DMS 273 treated with DMSO at 0.1 percent for 48 hours (cell line): ENCODE measurements around the gene ETFA.
"Not testable (repeated sequence)": the region's sequence is repeated elsewhere in the genome, so short reads cannot be mapped to it uniquely, and the experiment has no call there.

Experiments used
- DNase-seq: peaks from one replicate; lab custom pipeline; 2025; lab: John Stamatoyannopoulos, UW

Gene ETFA

DNA sequence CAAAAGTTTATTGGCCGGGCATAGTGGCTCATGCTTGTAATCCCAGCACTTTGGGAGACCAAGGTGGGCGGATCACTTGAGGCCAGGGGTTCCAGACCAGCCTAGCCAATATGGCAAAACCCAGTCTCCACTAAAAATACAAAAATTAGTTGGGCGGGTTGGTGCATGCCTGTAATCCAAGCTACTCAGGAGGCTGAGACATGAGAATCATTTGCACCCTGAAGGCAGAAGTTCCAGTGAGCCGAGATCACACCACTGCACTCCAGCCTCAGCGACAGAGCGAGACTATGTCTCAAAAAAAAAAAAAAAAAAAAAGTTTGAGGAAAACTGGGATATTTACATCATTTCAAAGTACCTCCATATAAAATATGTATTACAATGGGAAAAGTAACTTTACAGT is 40.4 kb downstream of the ETFA start:
- no peak for DNase-seq

GRCh38 chr15:76267077-76267476 is 44.2 kb downstream of the ETFA start:
- DNase-seq, result no peak

DNA sequence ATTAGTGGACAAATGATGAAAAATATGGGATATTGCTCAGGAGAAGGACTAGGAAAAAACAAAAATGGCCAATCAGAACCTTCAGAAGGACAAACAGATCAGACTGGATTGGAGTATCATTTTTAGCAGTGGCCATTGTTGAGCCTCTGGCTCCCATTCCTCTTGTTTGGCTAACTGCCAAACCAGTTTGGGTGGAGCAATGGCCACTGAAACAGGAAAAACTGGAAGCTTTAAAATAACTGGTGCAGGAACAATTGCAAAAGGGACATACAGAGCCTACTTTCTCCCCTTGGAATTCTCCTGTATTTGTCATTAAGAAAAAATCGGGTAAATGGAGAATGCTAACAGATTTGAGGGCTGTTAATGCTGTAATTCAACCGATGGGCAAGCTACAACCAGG is 45.5 kb downstream of the ETFA start:
- DNase-seq, result not testable (repeated sequence)

DNA sequence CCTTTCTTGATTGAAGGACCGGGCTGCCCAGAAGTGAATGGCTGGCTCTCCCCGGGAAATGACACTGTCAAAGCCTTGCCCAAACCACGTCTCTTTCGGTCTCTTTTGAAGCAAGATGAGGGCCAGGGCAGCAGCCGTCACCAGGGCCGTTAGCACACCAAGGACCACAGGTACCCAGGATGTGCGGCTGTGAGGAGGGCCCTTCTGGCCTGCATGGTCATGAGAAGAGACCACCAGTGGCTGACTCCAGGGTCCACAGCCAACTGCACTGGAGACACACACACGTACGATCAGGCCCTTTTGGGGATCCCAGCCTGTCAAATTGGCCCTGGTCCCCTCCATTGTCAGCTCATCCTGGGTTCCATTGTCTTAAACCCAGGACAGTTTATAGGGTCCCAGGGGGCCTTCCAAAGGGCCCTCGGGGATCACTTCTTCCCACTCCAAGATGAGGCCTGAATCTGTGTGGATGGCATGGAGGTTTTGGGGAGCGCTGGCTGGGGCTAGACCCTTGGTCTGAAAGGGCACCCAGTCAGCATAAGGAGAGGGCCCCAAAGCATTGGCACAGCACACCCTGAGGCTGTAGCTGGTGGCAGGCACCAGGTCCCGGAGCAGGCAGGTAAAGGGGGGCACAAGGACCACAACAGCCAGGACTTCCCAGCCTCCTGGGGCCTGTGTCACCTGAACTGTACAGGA is 50.9 kb downstream of the ETFA start:
- no peak for DNase-seq

DNA sequence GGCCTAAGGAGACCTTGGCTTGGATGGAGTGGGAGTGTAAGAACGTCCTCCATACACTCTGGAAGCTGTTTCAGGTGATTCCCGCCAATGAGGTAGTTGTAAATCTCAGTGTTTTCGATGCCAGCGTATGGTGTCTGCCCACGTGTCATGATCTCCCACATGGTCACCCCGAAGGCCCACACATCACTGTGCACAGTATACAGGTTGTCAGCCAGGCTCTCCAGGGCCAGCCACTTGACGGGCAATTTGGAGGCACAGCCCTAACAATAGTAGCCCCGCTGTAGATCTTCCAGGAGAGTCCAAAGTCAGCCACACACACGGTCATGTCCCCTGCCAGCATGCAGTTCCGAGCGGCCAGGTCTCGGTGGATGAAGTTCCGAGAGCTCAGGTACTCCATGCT is 51.9 kb downstream of the ETFA start:
- no peak for DNase-seq

DNA sequence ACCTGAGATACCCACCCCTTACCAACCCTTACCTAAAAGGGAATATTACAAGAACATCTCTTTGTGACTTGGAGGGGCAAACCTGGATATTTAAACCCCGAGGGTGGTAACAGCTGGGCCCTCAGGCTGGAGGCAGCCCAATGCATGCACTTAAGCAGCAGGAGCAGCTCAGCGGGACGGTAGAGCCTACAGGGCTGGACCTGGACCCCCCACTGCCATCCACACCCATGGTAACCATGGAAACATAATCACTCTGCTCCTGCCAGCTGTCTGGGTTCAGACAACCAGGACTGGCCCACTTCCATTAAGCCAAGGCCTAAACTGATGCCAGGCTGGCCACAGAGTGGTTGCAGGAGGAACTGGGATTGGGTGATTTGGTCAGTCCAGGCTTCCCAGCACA is 52.8 kb downstream of the ETFA start:
- peak; percentile 78 for DNase-seq

DNA sequence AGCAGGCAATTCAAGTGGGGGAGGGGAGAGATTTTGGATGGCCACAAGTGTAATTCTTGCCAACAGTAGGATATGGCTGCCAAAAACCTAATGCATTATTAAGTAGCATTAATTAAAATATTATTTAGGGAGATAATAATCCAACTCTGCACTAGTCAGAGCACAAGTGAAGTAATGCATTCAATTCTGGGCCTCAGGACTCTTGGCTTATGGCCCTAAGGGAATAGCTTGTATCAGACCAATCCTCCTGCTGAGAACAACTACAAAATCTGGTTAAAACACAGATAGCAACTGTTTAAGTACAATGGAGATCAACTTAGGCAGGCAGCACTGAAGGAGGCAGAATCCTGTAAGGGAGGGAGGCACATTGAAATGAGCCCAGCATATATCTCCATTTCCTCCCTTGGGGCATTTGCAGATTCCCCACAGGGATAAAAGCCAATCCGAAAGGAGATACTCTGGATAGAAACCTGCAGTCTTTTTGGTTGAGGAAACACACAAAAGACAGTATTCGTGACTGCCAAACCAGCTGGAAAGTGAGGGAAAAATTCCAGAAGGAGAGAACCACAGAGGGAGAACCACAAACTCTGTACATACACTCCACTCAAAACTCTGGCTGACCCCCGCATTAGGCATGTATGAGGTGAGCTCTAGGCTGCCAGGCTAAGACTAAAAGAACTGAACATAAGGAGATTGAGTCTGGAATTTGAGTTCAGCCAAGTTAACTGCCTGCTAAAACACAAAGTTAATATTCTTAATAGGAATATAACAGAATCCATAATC is 57.4 kb downstream of the ETFA start:
- peak; percentile 8 for DNase-seq

DNA sequence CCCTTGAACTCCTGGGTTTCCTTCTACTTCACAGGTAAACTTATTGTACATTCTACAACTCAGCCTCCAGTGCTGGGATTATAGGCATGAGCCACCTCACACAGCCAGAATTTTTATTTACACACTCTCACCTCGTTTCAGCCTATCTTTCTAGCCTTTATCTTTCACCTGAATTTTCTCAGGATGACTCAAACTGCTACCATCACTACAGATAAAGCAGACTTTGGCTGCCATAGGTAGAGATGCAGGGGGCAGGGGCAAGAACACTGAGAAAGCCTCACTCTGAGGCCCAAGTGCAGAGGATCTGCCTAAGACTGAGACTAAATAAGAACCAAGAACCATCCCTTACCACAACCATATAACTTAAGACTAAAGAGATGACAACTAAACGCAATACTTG is 59.0 kb downstream of the ETFA start:
- no peak for DNase-seq

GRCh38 chr15:76251717-76252116 is 59.6 kb downstream of the ETFA start:
- DNase-seq, result no peak

GRCh38 chr15:76245072-76245610 is 66.1 kb downstream of the ETFA start:
- no peak for DNase-seq

- peak; percentile 9 for DNase-seq
Observed at GRCh38 chr15:76239786-76240185, 71.5 kb downstream of the ETFA start.

DNA sequence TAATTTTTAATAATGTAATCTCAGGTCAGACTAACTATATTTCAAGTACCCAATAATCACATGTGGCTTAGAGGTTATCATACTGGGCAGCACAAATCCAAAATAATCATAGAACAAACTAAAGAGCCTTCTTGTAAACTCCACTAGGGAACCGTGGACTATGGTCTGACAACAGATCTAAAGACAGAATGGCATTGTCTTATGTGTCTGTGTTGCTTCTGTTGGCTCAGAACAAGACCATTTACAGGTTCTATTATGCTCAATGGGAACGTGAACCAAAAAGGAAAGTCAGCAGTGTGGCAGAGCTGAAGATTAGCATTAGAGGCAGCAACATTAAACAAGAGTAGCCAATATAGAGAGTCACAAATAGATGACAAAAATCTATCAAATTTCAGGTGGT is 74.9 kb downstream of the ETFA start:
- DNase-seq, result no peak

DNA sequence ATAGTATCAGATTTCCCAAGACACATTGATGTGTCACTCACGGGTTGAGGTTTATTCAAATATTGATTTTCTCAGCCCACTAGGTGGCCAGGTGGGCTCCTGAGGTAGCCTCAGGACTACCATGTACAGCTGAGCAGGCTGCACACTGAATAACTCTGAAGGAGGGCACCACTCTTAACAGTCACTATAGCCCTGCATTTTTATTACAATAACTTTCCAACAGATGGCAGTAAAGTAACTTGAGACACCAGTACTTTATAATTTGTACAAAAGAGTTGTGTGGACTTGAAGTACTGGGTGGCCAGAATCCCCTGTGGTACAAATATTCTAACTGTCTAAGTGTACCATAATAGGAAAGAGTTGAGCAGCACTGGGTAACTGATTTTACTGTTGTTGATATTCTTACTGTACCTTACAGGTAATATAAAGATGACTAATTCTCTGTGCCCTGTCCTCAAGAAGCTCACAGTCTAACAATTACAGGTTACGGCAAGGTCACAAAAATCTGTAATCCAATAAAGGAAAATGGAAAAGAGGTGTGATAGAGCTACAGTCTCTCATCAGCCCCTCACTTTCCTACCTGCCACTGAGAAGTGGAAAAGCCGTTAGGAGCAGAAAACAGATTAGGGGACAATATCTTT is 76.0 kb downstream of the ETFA start:
- peak; percentile 22 for DNase-seq

DNA sequence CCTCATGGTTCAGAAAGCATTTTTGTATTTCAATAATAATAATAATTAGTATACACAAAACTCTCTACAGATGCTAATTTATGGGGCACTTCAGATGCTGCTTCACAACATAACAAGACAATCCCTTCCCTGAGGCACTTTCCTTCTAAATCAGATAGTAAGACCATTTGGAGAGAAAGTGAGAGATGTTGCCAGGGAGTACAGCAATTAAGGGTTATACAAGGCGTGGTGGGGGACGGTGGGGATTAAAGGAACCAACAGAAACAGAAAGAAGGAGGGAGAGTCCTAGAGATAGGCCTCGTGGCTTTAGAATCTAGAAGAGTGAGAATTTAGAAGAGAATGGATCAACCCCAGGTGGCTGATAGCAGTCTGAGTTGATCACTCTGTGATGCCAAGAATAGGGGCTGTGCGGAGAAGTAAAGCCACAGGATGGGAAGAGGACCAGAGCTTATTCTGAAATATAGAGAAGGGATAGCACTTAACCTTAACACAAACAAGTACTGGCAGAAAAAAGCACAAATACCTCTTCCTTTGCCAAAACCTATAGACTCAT is 76.9 kb downstream of the ETFA start:
- no peak for DNase-seq

GRCh38 chr15:76233921-76234320 is 77.3 kb downstream of the ETFA start:
- no peak for DNase-seq

- DNase-seq, result no peak
Observed at GRCh38 chr15:76229266-76229665, 82.0 kb downstream of the ETFA start.

DNA sequence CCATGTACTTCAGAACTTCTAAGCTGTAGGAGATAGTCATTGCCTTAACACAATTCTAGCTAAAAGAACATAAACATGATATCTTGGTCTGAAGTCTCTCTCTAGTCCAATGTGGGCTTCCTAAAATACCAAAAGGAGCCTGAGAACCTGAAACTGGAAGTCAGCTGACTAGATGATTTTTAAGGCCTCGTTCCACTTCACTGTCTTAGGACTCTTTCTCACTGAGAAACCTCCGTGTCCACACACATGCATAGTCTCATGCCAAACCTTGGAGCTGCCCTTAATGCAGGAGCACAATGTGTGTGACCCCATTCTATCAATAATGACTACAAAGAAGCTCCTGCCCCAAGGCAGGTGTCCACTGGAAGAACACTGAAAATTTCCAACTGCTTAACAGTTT is 87.7 kb downstream of the ETFA start:
- DNase-seq, result no peak

DNA sequence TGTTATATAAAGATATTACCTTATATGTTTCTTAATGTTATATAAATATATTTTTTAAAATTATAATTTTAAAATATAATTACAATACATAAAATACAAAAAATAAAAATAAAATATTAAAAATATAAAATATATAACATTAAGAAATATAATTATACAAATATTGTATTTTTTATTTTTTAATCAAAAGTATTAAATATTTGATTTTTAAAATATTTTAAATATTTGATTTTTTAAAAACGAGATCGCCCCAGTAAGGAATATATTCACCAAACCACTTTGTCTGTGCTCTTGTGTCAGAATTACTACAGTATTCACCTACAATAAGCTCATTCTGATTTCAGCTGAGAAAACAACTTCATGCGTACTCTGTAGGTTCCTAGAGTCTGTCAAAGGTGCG is 89.1 kb downstream of the ETFA start:
- no peak for DNase-seq

GRCh38 chr15:76221085-76221767 is 90.0 kb downstream of the ETFA start:
- no peak for DNase-seq

- DNase-seq, result no peak
Observed at GRCh38 chr15:76217882-76218217, 93.4 kb downstream of the ETFA start.

GRCh38 chr15:76217029-76217881 is 94.0 kb downstream of the ETFA start:
- no peak for DNase-seq
